Keratinocyte (primary cell): ENCODE data around the gene FBXL5. TPM values are rescaled to one million over a fixed set of nuclear protein-coding genes. Genes with fewer than 3 reads are reported as not detected.
A peak's percentile ranks its signal among the peaks of the same experiment; 100 is the strongest.

Experiments used
- DNase-seq: peaks from one replicate; pipeline ENCODE4 v3.0.0-alpha.2; 2011; ENCODE audit warnings: low read depth, missing footprints, low spot score
- FAIRE-seq: peaks from 2 replicates; lab custom pipeline; 2011; peaks lifted over from hg19 to GRCh38; lab: Jason Lieb, UNC
- H2AFZ ChIP-seq: 2 replicates; pipeline ENCODE4 v1.6.0; 2012; ENCODE audit warnings: low read length, control low read depth, inconsistent platforms; ENCODE audit not compliant: control insufficient read depth
- H3K27ac ChIP-seq: 2 replicates; pipeline ENCODE4 v1.5.1; 2011; ENCODE audit warnings: low read length; ENCODE audit not compliant: control insufficient read depth, insufficient read depth
- H3K27me3 ChIP-seq: 3 replicates; pipeline ENCODE4 v1.6.0; 2011; ENCODE audit warnings: low read length; ENCODE audit not compliant: control insufficient read depth, insufficient read depth; ENCODE audit errors: extremely low read depth
- H3K36me3 ChIP-seq, 2 experiments: 2 replicates in 1 of 2; 3 replicates in 1 of 2; pipeline ENCODE4 v1.5.1; 2011; ENCODE audit warnings: low read length in 2 of 2, mild to moderate bottlenecking in 1 of 2; ENCODE audit not compliant: control insufficient read depth in 2 of 2, insufficient read depth in 2 of 2; ENCODE audit errors: extremely low read depth in 1 of 2
- H3K4me1 ChIP-seq: 3 replicates; pipeline ENCODE4 v1.5.1; 2011; ENCODE audit warnings: low read length; ENCODE audit not compliant: control insufficient read depth, insufficient read depth; ENCODE audit errors: extremely low read depth
- H3K4me2 ChIP-seq: 3 replicates; pipeline ENCODE4 v1.6.0; 2011; ENCODE audit warnings: low read depth, low read length; ENCODE audit not compliant: control insufficient read depth, insufficient read depth; ENCODE audit errors: extremely low read depth
- H3K4me3 ChIP-seq, 3 experiments: fragments of 200-600 bp in 1 of 3; sonication (generic) in 1 of 3; 2 replicates in 2 of 3; 3 replicates in 1 of 3; pipeline ENCODE4 v1.5.1; 2011 to 2016; ENCODE audit warnings: low read length in 3 of 3, mild to moderate bottlenecking in 3 of 3, control low read depth in 2 of 3, inconsistent platforms in 1 of 3, low read depth in 1 of 3, mixed read lengths in 1 of 3, mixed run types in 1 of 3, moderate library complexity in 1 of 3; ENCODE audit not compliant: control insufficient read depth in 2 of 3, insufficient read depth in 2 of 3; ENCODE audit errors: extremely low read depth in 1 of 3
- H3K79me2 ChIP-seq: 2 replicates; pipeline ENCODE4 v1.6.0; 2012; ENCODE audit warnings: low read length; ENCODE audit not compliant: control insufficient read depth, insufficient read depth
- H3K9ac ChIP-seq: 3 replicates; pipeline ENCODE4 v1.6.0; 2011; ENCODE audit warnings: low read length; ENCODE audit not compliant: control insufficient read depth, insufficient read depth; ENCODE audit errors: extremely low read depth
- H3K9me1 ChIP-seq: 3 replicates; pipeline ENCODE4 v1.6.0; 2011; ENCODE audit warnings: low read length; ENCODE audit not compliant: control insufficient read depth, insufficient read depth; ENCODE audit errors: extremely low read depth
- H3K9me3 ChIP-seq: 2 replicates; pipeline ENCODE4 v1.5.1; 2012; ENCODE audit warnings: low read depth, low read length; ENCODE audit not compliant: control insufficient read depth
- H4K20me1 ChIP-seq: 3 replicates; pipeline ENCODE4 v1.6.0; 2011; ENCODE audit warnings: low read length; ENCODE audit not compliant: control insufficient read depth, insufficient read depth; ENCODE audit errors: extremely low read depth
- CTCF ChIP-seq, 3 experiments: IDR thresholded peaks in 1 of 3; conservative IDR thresholded peaks in 1 of 3; optimal IDR thresholded peaks in 1 of 3; 2 replicates in 2 of 3; 3 replicates in 1 of 3; pipeline versions ENCODE3 to v1.5.1; 2011; ENCODE audit warnings: low read length in 3 of 3, mild to moderate bottlenecking in 3 of 3, moderate library complexity in 2 of 3, control low read depth in 1 of 3, inconsistent platforms in 1 of 3; ENCODE audit not compliant: insufficient read depth in 2 of 3; ENCODE audit errors: extremely low read depth in 1 of 3
- EZH2 ChIP-seq: IDR thresholded peaks from one replicate; pipeline ENCODE4 v1.6.1; 2012; ENCODE audit warnings: inconsistent platforms, mild to moderate bottlenecking, low read length, moderate library complexity
- dilution Hi-C: fragments of 300-500 bp; cut with MboI; formaldehyde crosslinking; loops from one replicate; pipeline ENCODE4 v1.7.0; 2020; ENCODE audit warnings: low sequenced_read_pairs; ENCODE audit not compliant: extremely low pct_ligation_motif_present
- polyA plus RNA-seq, 5 experiments: library from polyadenylated mRNA; depleted of rRNA in 3 of 5; stranded (reverse) in 3 of 5; stranded (forward) in 1 of 5; unstranded in 1 of 5; fragments of >200 nt; gene quantifications; 1 replicate in 1 of 5; 2 replicates in 3 of 5; 3 replicates in 1 of 5; pipeline versions ENCODE4 v1.2.1 to v1.2.3, GENCODE V29; 2011 to 2012; ENCODE audit warnings: missing spikeins in 2 of 5, low read depth in 1 of 5, low replicate concordance in 1 of 5

Gene FBXL5
- polyA plus RNA-seq, 1 donor (not counting 4 experiments of a cell fraction or from before 2014, with no cell fraction given), result 63.1 TPM

- no peaks in the 10 kb centered on the region for H3K27me3 ChIP-seq
- peaks cover 59% of the 10 kb centered on the region for H3K79me2 ChIP-seq
- DNase-seq, result no peak
- dilution Hi-C loops, result no loop called here
- no peak for TF ChIP-seq CTCF (optimal IDR thresholded peaks at IDR 0.05 in 1 of 3, IDR thresholded peaks at IDR 0.05 in 1 of 3, conservative IDR thresholded peaks at IDR 0.05 in 1 of 3; ENCODE audit: extremely low read depth in 1 of 3, insufficient read depth in 2 of 3, low read length in 3 of 3)
- TF ChIP-seq EZH2, result no peak
- FAIRE-seq, result peak; percentile 81
- peak overlapping the region; percentile 70 to 84 (median 83) for H3K4me3 ChIP-seq
- H3K27ac ChIP-seq, result peak overlapping the region; percentile 97
- H4K20me1 ChIP-seq, result peaks cover 8% of the 10 kb centered on the region
- H3K4me2 ChIP-seq, result peak overlapping the region; percentile 73
- H3K9ac ChIP-seq, result peak overlapping the region; percentile 95
- H3K9me3 ChIP-seq, result no peaks in the 10 kb centered on the region
- H2AFZ ChIP-seq, result peak overlapping the region; percentile 18
- H3K9me1 ChIP-seq, result no peaks in the 10 kb centered on the region
- peaks cover 2 to 3% of the 10 kb centered on the region in 2 experiments for H3K36me3 ChIP-seq
- peaks cover 31% of the 10 kb centered on the region for H3K4me1 ChIP-seq
Observed at GRCh38 chr4:15653864-15654592, 1.1 kb downstream of the FBXL5 start.

GRCh38 chr4:15653420-15653819 is 1.7 kb downstream of the FBXL5 start:
- Histone ChIP-seq H3K4me3 (peak overlapping the region; percentile 70 to 84 (median 83)), H3K9me1 (no peaks in the 10 kb centered on the region), H3K4me1 (peaks cover 35% of the 10 kb centered on the region), H3K27me3 (no peaks in the 10 kb centered on the region), H2AFZ (no peak overlapping the region), H3K79me2 (peaks cover 65% of the 10 kb centered on the region), H3K9ac (peak overlapping the region; percentile 95), H3K36me3 (peaks cover 2 to 3% of the 10 kb centered on the region in 2 experiments), H4K20me1 (peaks cover 8% of the 10 kb centered on the region), H3K4me2 (peak overlapping the region; percentile 73), H3K27ac (peak overlapping the region; percentile 97), H3K9me3 (no peaks in the 10 kb centered on the region)
- DNase-seq (no peak), FAIRE-seq (no peak)
- TF ChIP-seq CTCF (optimal IDR thresholded peaks at IDR 0.05 in 1 of 3, IDR thresholded peaks at IDR 0.05 in 1 of 3, conservative IDR thresholded peaks at IDR 0.05 in 1 of 3; ENCODE audit: extremely low read depth in 1 of 3, insufficient read depth in 2 of 3, low read length in 3 of 3) (no peak), EZH2 (no peak)
- dilution Hi-C loops, result no loop called here
